IPS DF 4.7 (cell line): ENCODE results near the gene SLC39A3.

Source experiments
- DNase-seq: peaks from one replicate; pipeline ENCODE4 v3.0.0-alpha.2; 2013; ENCODE audit warnings: low spot score; ENCODE audit errors: extremely low read depth

Gene SLC39A3

GRCh38 chr19:2750808-2751437 is 11.1 kb upstream of the SLC39A3 start:
- DNase-seq, result no peak

GRCh38 chr19:2747349-2747748 is 7.5 kb upstream of the SLC39A3 start:
- no peak for DNase-seq

GRCh38 chr19:2744113-2744512 is 4.3 kb upstream of the SLC39A3 start:
- DNase-seq, result no peak

- DNase-seq, result no peak
Measured at GRCh38 chr19:2743099-2743498, 3.3 kb upstream of the SLC39A3 start.

GRCh38 chr19:2740314-2740656 is 468 bp upstream of the SLC39A3 start:
- no peak for DNase-seq

GRCh38 chr19:2736550-2737190 is 3.1 kb downstream of the SLC39A3 start:
- no peak for DNase-seq

- DNase-seq, result no peak
Measured at GRCh38 chr19:2735374-2735773, 4.4 kb downstream of the SLC39A3 start.

- no peak for DNase-seq
Measured at GRCh38 chr19:2734589-2735288, 5.1 kb downstream of the SLC39A3 start.

GRCh38 chr19:2733930-2734588 is 5.8 kb downstream of the SLC39A3 start:
- no peak for DNase-seq

GRCh38 chr19:2732883-2733282 is 6.9 kb downstream of the SLC39A3 start:
- no peak for DNase-seq

- DNase-seq, result no peak
Measured at GRCh38 chr19:2732157-2732725, 7.6 kb downstream of the SLC39A3 start.

- no peak for DNase-seq
Measured at GRCh38 chr19:2731181-2731995, 8.4 kb downstream of the SLC39A3 start.

- no peak for DNase-seq
Measured at GRCh38 chr19:2729943-2730818, 9.6 kb downstream of the SLC39A3 start.

GRCh38 chr19:2728783-2729387 is 10.9 kb downstream of the SLC39A3 start:
- DNase-seq, result no peak

- DNase-seq, result no peak
Measured at GRCh38 chr19:2727640-2727944, 12.2 kb downstream of the SLC39A3 start.

- DNase-seq, result no peak
Measured at GRCh38 chr19:2726904-2727639, 12.7 kb downstream of the SLC39A3 start.

GRCh38 chr19:2726160-2726855 is 13.5 kb downstream of the SLC39A3 start:
- no peak for DNase-seq

GRCh38 chr19:2724148-2724557 is 15.7 kb downstream of the SLC39A3 start:
- DNase-seq, result no peak

GRCh38 chr19:2723747-2724146 is 16.1 kb downstream of the SLC39A3 start:
- no peak for DNase-seq
